ENCODE results near the gene NPHS1. TPM values are rescaled to one million over a fixed set of nuclear protein-coding genes. Genes with fewer than 3 reads are reported as not detected.
A peak's percentile ranks its signal among the peaks of the same experiment; 100 is the strongest.
"Not testable (repeated sequence)": the region's sequence is repeated elsewhere in the genome, so short reads cannot be mapped to it uniquely, and the experiment has no call there.

Gene NPHS1
- polyA plus RNA-seq, 3 donors = 145 to 223 (median 223) TPM

DNA sequence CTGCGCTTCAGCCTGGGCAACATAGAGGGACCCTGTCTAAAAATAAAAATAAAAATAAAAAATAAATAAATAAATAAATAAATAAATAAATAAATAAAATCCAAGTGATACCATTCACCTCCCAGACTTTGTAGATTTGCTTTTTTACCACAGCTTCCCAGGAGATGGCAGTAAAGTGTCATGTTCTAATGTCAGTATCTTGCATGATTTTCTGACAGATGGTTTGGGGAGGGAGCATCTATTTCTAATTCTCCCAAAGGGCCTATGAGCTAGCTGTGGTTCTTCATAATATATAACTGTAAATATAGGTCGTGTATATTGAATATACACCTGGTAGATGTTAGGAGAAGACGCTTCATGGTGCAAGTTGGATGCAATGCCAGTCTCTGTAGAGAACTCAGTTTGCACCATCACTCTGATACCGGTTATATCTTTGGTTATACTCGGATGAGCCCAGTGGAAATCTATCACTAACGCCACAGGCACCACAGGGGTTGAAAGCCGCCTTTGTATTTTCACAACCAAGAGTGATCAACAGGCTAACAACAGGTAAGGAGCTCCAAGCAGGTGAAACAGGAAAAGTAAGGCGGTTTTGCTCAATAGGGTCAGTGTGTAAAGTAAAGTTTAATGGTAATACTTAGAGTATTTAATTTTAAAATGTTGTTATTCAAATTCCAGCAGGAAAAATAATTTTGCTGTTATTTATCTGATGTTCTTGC is 30.0 kb upstream of the NPHS1 start:
- peak; percentile 79 for DNase-seq

DNA sequence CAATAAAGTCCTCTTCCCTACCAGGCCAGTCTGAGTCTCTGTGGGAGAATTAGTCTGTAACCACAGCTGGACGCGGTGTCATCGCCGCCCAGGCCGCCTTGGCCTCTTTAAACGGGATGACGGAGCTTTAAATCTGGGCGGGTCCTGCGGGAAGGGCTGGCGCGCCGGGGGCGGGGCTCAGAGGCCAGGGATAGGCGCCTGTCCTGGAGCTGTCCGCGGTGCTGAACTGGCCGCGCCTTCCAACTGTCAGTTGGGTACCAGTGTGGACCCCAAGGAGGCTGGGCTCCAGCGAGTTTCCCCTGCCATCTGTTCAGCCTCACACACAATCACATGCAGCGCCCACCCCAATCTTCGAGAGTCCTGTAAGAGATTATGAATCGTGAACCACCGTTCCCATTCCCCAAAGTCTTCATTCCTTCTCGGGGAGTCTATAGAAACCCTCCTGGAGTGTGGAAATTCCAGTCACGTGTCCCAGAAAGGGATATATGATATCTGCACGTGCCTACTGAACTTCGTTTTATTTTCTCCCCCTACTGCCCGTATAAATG is 27.5 kb upstream of the NPHS1 start:
- peak; percentile 87 for DNase-seq

DNA sequence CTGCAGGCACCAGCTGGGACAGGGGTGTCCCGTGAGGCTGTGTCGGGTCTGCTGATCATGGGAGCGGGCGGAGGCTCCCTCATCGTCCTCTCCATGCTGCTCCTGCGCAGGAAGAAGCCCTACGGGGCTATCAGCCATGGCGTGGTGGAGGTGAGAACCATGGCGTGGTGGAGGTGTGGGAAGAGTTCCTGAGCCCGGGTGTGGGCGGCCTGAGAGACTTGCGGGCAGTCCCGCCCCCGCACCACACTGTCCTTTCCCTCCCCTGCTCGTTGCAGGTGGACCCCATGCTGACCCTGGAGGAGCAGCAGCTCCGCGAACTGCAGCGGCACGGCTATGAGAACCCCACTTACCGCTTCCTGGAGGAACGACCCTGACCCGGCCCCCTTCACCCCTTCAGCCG is 26.8 kb upstream of the NPHS1 start:
- DNase-seq = no peak

DNA sequence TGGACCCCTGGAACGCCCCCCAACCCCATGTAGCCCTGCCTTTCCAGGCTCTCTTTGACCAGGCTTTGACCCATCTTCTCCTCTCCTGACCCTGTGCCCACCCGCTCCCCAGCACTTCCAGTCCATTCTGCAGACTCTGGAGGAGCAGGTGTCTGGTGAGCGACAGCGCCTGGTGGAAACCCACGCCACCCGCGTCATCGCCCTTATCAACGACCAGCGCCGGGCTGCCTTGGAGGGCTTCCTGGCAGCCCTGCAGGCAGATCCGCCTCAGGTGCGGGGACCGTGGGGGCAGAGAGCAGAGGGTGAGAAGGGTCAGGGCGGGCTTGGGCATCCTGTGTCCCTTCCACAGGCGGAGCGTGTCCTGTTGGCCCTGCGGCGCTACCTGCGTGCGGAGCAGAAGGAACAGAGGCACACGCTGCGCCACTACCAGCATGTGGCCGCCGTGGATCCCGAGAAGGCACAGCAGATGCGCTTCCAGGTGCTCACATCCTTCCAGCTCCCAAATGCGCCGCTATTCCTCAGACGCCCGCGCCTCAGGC is 22.2 kb upstream of the NPHS1 start:
- no peak for DNase-seq

DNA sequence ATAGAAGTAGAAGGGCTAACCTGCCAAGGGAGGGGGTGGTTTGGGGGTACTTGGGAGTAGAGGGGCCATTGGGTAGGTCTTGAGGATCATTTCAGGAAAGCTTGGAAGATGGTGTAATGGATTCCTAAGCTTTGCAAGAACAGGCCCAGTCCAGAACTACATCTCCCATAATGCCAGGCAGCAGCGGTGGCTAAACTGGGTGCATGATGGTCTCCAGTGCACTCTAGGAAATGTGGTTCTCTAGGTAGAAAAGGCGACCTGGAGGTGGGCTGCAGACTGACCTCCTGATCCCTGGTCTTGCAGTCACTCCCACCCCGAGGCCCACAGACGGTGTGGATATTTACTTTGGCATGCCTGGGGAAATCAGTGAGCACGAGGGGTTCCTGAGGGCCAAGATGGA is 19.9 kb upstream of the NPHS1 start:
- DNase-seq = no peak

DNA sequence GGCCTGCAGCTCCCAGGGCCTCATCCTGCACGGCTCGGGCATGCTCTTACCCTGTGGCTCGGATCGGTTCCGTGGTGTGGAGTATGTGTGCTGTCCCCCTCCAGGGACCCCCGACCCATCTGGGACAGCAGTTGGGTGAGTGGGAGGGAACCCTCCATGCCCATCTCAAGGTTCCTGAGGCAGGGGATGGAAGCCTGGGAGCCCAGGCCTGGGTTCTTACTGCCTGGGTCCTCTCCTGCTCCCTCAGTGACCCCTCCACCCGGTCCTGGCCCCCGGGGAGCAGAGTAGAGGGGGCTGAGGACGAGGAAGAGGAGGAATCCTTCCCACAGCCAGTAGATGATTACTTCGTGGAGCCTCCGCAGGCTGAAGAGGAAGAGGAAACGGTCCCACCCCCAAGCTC is 19.3 kb upstream of the NPHS1 start:
- DNase-seq = no peak

- no peak for DNase-seq
Measured at GRCh38 chr19:35870798-35871197, 18.5 kb upstream of the NPHS1 start.

- DNase-seq = not testable (repeated sequence)
Measured at GRCh38 chr19:35870124-35870736, 17.9 kb upstream of the NPHS1 start.

GRCh38 chr19:35869327-35870123 is 17.2 kb upstream of the NPHS1 start:
- no peak for DNase-seq

- DNase-seq = no peak
Measured at GRCh38 chr19:35868823-35869326, 16.6 kb upstream of the NPHS1 start.

- no peak for DNase-seq
Measured at GRCh38 chr19:35868172-35868822, 16.0 kb upstream of the NPHS1 start, which contains the start of gene APLP1. APLP1 (plus strand) TSS chr19:35868574; CDS start chr19:35868637, 63 bp downstream.

DNA sequence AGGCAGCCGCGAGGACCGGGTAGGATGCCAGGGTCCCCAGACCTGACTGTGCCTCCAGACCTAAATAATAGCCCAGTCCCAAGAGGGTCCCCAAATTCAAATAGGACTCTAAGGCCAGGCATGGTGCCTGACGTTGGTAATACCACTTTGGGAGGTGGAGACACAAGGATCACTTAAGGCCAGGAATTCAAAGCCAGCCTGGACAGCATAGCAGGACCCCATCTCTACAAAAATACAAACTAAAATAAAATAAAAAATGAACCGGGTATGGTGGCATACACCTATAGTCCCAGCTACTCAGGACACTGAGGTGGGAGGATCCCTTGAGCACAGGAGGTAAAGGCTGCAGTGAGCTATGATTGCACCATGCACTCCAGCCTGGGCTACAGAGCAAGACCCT is 10.7 kb upstream of the NPHS1 start:
- no peak for DNase-seq

DNA sequence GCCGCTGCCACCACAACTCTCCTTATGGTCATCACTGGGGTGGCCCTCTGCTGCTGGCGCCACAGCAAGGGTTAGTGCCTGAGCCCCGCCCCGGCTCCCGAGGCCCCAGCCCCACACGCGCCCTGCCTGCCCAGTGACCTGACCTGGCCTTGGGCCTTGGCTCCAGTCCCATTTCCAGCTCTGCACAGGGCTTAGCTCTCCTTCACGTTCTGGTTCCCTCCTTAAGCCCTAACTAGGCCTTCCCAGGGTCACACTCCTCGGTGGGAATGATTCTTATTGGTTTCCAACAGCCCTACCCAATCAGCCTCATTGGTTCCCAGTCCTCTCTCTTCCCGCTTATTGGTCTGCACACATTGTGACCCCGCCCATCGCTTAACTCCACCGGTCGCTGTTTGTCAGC is 10.2 kb upstream of the NPHS1 start:
- no peak for DNase-seq

- no peak for DNase-seq
Measured at GRCh38 chr19:35861640-35862160, 9.4 kb upstream of the NPHS1 start.

DNA sequence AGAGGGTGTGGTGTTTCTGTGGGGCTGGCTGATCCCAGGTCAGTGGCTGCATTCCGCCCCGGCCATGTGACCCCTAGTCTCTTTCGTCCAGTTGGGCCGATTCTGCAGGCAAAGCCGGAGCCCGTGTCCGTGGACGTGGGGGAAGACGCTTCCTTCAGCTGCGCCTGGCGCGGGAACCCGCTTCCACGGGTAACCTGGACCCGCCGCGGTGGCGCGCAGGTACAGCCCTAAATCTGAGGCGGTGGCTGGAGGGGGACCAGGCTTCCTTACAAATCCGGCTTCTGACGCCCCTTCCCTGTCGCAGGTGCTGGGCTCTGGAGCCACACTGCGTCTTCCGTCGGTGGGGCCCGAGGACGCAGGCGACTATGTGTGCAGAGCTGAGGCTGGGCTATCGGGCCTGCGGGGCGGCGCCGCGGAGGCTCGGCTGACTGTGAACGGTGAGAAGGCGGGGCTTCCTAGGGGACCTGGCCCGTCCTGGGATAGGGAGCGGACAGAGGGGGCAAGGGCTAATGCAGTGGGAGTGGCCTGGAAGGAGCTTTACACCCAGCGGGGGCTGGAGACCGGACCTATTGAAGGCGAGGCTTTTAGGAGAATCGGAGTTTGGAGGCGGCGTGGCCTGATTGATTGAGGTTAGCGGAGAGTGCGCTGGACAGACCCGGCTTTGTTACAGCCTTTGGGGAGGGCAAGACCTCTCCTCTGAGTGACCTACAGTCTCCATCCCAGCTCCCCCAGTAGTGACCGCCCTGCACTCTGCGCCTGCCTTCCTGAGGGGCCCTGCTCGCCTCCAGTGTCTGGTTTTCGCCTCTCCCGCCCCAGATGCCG is 8.7 kb upstream of the NPHS1 start:
- DNase-seq = no peak

- no peak for DNase-seq
Measured at GRCh38 chr19:35860436-35860817, 8.1 kb upstream of the NPHS1 start.

- DNase-seq = no peak
Measured at GRCh38 chr19:35859414-35859813, 7.1 kb upstream of the NPHS1 start.

DNA sequence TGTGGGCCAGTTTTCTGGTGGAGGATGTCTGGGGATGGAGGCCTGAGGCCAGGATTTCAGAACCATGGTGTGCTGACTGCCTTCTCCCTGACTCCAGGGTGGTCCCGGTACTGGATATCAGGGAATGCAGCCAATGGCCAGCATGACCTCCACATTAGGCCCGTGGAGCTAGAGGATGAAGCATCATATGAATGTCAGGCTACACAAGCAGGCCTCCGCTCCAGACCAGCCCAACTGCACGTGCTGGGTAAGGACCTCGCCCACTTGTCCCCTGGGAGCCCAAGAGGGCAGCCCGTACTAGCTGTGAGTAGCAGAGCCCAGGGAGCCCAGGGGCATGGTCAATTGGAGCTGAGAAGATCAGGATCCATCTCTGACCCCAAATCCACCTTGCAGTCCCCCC is 6.0 kb upstream of the NPHS1 start:
- DNase-seq = no peak

- no peak for DNase-seq
Measured at GRCh38 chr19:35856546-35857149, 4.3 kb upstream of the NPHS1 start, which contains the start of gene KIRREL2. KIRREL2 (plus strand) TSS chr19:35856911; CDS start chr19:35857120, 209 bp downstream.

Measured in renal pelvis (tissue), 4 donors.